HG02759 (cell line): Measurements from ENCODE around the gene PCDHB3.
"Not testable (repeated sequence)": the region's sequence is repeated elsewhere in the genome, so short reads cannot be mapped to it uniquely, and the experiment has no call there.

Source experiments
- ATAC-seq: cut with Tn5 transposase; IDR thresholded peaks from one replicate; pipeline ENCODE4 v1.9.1; 2021; ENCODE audit warnings: mild to moderate bottlenecking, moderate library complexity; ENCODE audit not compliant: unreplicated experiment

Gene PCDHB3

GRCh38 chr5:141135718-141136266 lies 35.5 kb downstream of the PCDHB3 start:
- ATAC-seq = no peak

DNA sequence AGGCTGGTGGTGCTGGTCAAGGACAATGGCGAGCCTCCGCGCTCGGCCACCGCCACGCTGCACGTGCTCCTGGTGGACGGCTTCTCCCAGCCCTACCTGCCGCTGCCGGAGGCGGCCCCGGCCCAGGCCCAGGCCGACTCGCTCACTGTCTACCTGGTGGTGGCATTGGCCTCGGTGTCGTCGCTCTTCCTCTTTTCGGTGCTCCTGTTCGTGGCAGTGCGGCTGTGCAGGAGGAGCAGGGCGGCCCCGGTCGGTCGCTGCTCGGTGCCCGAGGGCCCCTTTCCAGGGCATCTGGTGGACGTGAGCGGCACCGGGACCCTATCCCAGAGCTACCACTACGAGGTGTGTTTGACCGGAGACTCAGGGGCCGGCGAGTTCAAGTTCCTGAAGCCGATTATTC lies 37.1 kb downstream of the PCDHB3 start:
- ATAC-seq = not testable (repeated sequence)

DNA sequence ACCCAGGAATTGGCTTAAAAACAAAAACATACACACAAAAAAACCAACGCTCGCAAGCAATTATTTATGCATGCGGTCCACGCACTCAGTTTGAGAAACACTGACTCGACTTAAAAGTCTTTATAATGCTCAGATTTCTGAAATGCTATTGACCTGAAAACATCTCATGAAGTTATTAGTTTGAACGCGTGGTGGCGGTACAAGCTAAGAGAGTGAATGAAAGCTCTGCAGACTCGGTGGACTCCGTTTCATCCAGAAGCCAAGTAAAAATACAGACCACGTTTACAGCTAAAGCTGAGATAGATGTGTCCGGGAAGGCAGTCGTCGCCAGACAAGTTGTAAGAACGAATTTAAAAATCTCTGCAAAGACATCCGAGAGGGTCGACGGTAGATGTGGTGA lies 49.5 kb downstream of the PCDHB3 start, which contains the start of gene PCDHB6:
Gene PCDHB6, plus strand, starts transcription at position 246 of the 400 bp plus-strand sequence. CDS start 201 bp downstream, outside the sequence.
- no peak for ATAC-seq

DNA sequence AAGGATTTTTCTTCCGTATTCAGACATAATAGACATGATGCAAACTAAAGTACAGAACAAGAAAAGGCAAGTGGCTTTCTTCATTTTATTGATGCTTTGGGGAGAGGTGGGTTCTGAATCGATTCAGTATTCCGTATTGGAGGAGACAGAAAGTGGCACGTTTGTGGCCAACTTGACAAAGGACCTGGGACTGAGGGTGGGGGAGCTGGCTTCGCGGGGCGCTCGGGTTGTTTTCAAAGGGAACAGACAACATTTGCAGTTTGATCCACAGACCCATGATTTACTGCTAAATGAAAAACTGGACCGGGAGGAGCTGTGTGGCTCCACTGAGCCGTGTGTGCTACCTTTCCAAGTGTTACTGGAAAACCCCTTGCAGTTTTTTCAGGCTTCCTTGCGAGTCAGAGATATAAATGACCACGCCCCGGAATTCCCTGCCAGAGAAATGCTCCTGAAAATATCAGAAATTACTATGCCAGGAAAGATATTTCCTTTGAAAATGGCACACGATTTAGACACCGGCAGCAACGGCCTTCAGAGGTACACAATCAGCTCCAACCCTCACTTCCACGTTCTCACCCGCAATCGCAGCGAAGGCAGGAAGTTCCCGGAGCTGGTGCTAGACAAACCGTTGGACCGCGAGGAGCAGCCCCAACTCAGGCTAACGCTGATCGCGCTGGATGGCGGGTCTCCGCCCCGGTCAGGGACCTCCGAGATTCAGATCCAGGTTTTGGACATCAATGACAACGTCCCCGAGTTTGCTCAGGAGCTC lies 50.1 kb downstream of the PCDHB3 start:
- no peak for ATAC-seq

- no peak for ATAC-seq
Observed at GRCh38 chr5:141150993-141151325, 50.7 kb downstream of the PCDHB3 start.

DNA sequence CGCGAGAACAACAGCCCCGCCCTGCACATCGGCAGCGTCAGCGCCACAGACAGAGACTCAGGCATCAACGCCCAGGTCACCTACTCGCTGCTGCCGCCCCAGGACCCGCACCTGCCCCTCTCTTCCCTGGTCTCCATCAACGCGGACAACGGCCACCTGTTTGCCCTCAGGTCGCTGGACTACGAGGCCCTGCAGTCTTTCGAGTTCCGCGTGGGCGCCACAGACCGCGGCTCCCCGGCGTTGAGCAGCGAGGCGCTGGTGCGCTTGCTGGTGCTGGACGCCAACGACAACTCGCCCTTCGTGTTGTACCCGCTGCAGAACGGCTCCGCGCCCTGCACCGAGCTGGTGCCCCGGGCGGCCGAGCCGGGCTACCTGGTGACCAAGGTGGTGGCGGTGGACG lies 51.4 kb downstream of the PCDHB3 start:
- not testable (repeated sequence) for ATAC-seq

DNA sequence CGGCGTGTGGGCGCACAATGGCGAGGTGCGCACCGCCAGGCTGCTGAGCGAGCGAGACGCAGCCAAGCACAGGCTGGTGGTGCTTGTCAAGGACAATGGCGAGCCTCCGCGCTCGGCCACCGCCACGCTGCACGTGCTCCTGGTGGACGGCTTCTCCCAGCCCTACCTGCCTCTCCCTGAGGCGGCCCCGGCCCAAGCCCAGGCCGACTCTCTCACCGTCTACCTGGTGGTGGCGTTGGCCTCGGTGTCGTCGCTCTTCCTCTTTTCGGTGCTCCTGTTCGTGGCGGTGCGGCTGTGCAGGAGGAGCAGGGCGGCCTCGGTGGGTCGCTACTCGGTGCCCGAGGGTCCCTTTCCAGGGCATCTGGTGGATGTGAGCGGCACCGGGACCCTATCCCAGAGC lies 51.8 kb downstream of the PCDHB3 start:
- not testable (repeated sequence) for ATAC-seq
